ENCODE results near the gene DUSP1. TPM values are rescaled to one million over a fixed set of nuclear protein-coding genes. Genes with fewer than 3 reads are reported as not detected.

The DUSP1 gene
- total RNA-seq, 4 donors from 2014 or later: 1,645 to 2,968 (median 1,824) TPM

DNA sequence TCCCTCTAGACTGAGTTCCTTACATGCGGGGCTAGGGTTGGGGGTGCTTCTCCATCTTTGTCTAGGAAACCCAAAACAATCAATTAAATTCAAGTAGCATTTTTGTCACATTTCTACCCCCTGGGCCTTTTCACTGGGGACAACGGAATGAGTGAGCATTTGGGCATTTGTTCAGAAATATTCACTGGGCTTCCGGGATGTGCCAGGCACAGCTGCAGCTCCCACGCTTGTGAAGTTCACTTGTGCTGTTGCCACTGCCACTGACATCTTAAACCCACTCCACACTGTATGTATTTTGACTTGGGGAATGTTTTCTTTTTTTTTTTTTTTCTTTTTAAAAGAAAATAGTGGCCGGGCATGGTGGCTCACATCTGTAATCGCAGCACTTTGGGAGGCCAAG is 31.6 kb downstream of the DUSP1 start:
- TF ChIP-seq, protein P1, sequence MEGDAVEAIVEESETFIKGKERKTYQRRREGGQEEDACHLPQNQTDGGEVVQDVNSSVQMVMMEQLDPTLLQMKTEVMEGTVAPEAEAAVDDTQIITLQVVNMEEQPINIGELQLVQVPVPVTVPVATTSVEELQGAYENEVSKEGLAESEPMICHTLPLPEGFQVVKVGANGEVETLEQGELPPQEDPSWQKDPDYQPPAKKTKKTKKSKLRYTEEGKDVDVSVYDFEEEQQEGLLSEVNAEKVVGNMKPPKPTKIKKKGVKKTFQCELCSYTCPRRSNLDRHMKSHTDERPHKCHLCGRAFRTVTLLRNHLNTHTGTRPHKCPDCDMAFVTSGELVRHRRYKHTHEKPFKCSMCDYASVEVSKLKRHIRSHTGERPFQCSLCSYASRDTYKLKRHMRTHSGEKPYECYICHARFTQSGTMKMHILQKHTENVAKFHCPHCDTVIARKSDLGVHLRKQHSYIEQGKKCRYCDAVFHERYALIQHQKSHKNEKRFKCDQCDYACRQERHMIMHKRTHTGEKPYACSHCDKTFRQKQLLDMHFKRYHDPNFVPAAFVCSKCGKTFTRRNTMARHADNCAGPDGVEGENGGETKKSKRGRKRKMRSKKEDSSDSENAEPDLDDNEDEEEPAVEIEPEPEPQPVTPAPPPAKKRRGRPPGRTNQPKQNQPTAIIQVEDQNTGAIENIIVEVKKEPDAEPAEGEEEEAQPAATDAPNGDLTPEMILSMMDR (IDR thresholded peaks at IDR 0.05): no peak
- ATAC-seq (ENCODE audit: low FRiP score): no peak
- no peak for DNase-seq (ENCODE audit: low spot score)

DNA sequence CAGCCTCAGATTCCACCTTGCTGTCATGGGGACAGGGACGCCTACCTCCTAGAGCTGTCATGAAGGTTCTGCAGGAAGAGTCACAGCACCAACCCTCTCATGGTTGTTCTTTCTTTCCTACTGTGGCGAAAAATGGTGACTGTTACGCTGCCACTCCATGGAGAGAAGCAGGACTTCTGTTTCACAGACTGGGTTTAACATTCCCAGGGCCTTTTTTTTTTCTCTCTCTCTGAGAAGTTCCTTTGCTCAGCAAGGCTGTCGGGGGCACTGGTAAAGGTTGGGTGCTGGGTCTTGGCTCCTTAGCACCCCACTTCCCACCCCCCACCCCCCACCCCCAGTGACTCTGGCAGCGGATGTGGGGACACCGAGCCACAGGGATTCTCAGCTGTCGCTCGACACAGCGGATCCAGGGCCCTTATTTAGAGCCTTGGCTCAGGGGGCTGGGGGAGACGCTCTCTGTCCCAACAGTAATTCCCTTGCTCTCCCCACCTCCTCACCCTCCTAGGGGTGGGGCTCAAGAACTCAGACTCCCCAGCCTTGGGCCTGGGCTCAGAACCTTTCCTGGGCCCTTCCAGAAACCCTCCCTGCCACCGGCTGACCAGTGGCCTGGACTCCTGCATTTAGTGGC is 34.4 kb downstream of the DUSP1 start:
- DNase-seq (ENCODE audit: low spot score): no peak

DNA sequence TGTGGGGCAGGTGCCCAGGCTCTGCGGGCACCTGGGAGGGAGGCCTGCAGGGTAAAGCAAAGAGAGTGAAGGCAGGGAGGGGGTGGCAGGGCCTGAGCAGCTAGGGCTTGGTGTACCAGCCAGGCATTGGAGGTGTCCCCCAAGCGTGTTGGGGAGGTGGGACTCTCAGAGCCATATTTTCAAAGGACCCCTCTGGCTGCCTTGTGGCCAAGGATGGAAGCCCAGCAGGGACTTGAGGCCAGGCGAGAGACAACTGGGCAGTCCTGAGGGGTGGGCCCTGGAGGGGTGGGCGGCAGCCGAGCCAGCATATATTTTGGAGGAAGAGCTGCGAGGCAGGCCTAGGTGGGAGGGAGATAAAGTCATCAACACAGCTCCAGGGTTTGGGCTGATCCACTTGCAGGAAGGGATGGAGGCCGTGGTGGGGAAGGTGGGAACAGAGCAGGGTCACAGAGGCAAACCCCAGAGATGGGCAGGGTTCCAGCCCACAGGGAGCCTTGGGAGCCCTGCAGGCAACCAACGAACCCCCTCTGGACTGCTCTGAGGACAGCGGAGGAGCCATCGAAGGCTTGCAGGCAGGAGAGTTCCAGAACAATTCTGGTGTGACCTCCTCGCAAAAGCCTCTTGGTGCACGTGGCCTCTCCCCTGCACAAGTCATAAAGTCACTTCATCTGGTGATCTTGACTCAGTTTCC is 35.7 kb downstream of the DUSP1 start:
- TF ChIP-seq, protein P1 (IDR thresholded peaks at IDR 0.05): no peak
- DNase-seq (ENCODE audit: low spot score) (no peak), ATAC-seq (ENCODE audit: low FRiP score) (no peak)

More for the DNA sequence above, 34.4 kb downstream of the DUSP1 start:
- TF ChIP-seq, protein P1 (IDR thresholded peaks at IDR 0.05): no peak
- no peak for ATAC-seq (ENCODE audit: low FRiP score)

GRCh38 chr5:172733974-172734346 is 37.0 kb downstream of the DUSP1 start:
- TF ChIP-seq, protein P1 (IDR thresholded peaks at IDR 0.05): no peak
- ATAC-seq (ENCODE audit: low FRiP score) (peak; percentile 62), DNase-seq (ENCODE audit: low spot score) (no peak)

DNA sequence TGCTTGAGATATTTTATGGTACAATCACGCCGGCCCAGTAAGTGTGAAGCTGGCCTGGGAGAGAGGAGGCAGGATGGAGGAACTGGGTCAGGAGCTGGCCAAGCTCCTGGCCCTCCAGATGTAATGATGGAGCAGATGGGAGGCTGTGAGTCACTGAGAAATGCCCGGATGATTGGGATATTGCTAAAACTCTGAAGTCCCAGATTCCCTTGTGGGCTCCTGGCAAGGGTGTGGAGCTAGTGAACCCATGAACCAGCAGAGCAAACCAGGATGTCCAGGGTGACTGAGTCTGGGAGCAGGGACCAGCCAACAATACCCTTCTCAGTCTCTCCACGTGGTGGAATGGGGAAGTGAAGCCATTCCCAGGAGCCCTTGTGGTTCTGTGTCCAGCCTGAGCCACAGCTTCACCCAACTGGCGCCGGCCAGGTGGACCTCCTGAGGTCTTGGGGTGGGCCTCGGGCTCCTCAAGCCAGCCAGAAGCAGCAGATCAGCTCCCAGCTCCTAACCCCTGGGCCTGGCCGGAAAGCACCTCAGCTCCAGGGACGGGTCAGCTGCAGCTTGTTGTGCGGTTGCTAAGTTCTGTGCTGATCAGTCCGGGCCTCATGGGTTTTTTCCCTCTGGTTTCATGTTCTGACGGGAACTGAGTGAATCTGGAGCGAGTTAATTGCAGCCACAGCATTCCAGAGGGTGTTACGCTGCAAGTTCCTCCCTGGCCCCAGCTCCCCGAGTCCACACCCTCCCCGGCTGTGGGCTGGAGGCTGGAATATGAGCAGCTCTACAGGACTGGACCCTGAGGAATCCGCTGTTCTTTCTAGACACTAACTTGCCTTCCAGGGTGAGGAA is 37.6 kb downstream of the DUSP1 start:
- ATAC-seq (ENCODE audit: low FRiP score): peak; percentile 96
- TF ChIP-seq, protein P1 (IDR thresholded peaks at IDR 0.05): no peak

GRCh38 chr5:172732201-172732865 is 38.7 kb downstream of the DUSP1 start:
- no peak for DNase-seq (ENCODE audit: low spot score)

More for the DNA sequence above, 37.6 kb downstream of the DUSP1 start:
- peak; percentile 54 for DNase-seq (ENCODE audit: low spot score)

More at GRCh38 chr5:172732201-172732865, 38.7 kb downstream of the DUSP1 start:
- no peak for ATAC-seq (ENCODE audit: low FRiP score)
- TF ChIP-seq, protein P1 (IDR thresholded peaks at IDR 0.05): no peak

All from omental fat pad (tissue), 4 donors.